GM19467 (cell line): ENCODE data around the gene DVL1.

Experiments used
- ATAC-seq: cut with Tn5 transposase; IDR thresholded peaks from one replicate; pipeline ENCODE4 v1.9.1; 2021; ENCODE audit warnings: mild to moderate bottlenecking, moderate library complexity; ENCODE audit not compliant: unreplicated experiment

DVL1 gene

DNA sequence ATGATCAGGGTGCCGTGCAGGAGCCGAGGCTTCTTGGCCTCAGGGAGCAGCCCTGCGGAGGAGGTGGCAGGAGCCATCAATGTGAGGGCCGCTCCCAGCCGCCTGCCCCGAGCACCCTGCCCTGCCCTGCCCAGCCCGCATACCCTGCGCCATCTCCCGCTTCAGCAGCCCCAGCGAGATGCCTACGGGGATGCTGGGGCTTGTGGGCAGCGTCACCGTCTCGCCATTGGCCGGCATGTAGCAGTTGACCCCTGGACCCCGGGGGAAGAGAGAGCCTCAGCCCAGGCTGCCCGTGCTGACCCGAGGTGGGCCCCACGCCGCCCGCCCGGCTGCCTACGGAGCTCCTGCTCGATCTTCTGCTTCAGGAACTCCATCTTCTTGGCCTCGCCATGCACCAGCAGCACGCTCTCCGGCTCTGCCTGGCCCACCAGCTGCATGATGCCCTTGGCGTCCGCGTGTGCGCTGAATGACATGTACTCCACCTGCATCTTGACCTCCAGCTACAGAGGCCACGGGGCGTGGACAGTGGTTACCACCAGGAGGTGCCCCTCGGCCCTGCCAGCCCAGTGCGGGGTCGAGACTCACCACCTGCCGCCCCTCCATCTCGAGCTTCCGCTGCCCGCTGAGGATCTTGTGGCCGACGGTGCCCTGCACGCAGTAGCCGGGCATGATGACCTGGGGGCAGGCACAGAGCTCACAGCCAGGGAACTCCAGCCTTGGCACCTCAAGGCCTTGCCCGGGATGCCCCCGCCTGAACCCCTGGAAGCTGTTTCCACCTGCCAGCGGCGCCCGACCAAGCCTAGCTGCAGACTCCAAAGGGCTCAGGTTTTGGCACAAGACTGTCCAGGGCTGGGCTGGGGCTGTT lies 36.5 kb downstream of the DVL1 start:
- ATAC-seq = no peak

GRCh38 chr1:1311107-1312104 lies 37.8 kb downstream of the DVL1 start:
- no peak for ATAC-seq

- no peak for ATAC-seq
These were observed 38.7 kb downstream of the DVL1 start for GRCh38 chr1:1310476-1311053.

DNA sequence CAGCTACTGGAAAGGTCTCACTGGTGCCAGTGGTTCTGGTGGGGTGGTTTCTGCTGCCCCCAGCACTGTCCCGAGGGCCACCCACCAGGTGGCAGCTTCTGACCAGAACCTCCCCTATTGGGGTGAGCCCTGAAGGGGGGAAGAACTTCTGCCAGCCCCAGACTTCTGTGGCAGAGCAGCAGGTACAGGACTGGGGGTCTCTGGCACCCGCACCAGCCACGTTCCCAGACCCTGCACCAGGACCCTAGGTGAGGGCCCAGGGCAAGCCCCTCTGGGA lies 39.2 kb downstream of the DVL1 start:
- no peak for ATAC-seq

DNA sequence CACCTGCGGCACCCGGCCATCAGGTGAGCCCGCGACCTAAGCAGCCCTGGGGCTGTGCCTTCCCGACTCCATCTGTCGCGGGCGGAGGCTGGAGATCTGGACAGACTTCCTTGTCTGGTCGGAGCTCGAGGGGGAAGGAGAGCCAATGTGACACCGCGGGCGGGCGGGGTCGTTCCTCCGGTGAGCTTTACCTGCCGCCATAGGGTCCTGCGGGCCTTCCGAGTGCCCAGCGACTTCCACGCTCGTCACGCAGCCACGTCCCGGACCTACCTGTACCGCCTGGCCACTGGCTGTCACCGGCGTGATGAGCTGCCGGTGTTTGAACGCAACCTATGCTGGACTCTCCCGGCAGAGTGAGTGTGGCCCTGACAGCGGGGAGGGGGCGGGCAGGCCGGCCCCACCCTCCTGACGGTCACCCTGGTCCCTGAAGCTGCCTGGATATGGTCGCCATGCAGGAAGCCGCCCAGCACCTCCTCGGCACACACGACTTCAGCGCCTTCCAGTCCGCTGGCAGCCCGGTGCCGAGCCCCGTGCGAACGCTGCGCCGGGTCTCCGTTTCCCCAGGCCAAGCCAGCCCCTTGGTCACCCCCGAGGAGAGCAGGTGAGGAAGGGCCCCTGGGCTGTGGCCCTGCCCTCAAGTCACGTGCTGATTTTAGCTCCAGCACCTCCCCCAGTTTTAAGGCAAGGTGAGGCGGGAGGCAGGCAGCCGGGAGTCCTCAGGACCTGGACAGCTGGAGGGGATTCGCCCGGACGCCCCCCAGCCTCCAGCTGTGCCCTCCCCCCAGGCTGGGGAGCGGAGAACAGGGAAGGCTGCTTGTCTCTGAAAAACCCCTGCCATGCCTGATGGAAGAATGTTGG lies 39.7 kb downstream of the DVL1 start:
- no peak for ATAC-seq

DNA sequence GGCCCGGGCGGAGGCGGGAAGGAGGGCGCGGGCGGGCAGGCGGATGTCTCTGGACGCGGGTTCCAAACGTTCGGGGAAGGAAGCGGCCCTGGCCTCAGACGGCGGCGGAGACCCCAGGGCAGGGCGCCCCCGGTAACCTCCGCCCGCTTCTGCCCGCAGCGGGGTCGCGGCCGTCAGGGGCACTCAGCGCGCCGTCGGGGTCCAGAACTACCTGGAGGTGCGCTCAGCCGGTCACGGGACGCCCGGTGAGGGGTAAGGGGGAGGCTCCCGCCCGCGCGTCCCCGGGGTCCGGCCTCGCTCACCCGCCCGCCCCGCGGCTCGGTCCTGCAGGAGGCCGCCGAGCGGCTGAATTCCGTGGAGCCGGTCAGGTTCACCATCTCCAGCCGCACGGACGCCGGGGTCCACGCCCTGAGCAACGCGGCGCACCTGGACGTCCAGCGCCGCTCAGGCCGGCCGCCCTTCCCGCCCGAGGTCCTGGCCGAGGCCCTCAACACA lies 40.4 kb downstream of the DVL1 start:
- ATAC-seq = peak; percentile 0

- peak; percentile 53 for ATAC-seq
These were observed 41.1 kb downstream of the DVL1 start, which contains the start of the genes ACAP3 and PUSL1 for GRCh38 chr1:1307923-1308755. Gene ACAP3, minus strand, starts transcription at chr1:1307930. Its CDS starts 115 bp downstream, at chr1:1307815. Gene PUSL1, plus strand, starts transcription at chr1:1308597. Its CDS starts 47 bp downstream, at chr1:1308644.

DNA sequence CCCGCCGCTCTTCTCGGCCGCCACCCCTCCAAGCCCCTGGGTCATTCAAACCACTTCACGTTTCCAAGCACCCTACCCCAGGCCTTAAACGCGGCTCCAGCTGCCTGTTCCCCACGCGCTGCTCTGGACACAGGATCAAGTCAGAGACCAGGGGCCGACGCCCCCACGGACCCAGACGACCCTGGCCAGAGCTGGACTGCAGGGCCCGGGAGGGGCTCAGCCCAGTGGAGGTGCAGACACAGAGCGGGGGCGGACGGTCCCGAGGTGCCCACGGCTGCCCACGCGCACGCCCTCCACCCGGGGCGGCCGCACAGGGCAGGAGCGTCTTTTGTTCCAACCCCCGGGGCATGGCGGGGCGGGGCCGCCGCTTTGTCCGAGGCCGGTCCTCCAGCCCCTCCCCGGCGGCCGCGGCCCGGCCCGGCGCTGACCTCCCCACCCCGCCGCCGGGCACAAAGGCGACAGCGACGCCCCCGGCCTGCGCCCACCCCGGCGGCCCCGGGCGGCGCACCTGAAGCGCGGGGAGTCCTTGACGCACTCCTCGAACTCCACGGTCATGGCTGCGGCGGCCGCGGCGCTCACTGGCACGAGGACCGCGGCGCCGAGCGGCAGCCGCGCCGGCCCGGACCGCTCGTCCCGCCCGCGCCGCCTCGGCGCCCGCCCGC lies 41.8 kb downstream of the DVL1 start:
- peak; percentile 2 for ATAC-seq

DNA sequence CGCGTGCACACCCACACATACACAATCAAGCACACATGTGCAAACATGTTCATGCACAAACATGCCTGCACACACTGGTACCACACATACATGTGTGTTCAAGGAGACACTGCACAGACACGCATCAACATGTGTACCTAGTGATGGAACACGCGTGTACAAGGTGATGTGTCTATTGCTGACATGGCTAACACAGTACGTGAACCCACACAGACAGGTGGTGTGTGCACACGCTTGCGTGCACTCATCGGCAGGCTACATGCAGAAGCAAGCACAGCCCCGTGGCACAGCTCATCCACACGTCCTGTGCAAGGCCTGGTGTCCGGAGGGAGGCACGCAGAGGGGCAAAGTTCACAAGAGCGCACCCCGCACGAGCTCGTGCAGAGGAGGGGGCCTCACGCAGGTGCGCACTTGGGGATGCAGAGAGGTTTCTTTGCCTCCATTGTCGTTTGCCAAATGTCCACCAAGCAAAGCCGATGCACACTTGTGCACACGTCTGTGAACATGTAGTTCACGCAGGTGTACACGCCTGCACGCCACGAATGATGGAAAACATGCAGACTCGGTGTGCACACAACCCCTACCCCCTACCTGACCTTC lies 42.5 kb downstream of the DVL1 start:
- no peak for ATAC-seq

GRCh38 chr1:1306070-1306660 lies 43.1 kb downstream of the DVL1 start:
- ATAC-seq = no peak

DNA sequence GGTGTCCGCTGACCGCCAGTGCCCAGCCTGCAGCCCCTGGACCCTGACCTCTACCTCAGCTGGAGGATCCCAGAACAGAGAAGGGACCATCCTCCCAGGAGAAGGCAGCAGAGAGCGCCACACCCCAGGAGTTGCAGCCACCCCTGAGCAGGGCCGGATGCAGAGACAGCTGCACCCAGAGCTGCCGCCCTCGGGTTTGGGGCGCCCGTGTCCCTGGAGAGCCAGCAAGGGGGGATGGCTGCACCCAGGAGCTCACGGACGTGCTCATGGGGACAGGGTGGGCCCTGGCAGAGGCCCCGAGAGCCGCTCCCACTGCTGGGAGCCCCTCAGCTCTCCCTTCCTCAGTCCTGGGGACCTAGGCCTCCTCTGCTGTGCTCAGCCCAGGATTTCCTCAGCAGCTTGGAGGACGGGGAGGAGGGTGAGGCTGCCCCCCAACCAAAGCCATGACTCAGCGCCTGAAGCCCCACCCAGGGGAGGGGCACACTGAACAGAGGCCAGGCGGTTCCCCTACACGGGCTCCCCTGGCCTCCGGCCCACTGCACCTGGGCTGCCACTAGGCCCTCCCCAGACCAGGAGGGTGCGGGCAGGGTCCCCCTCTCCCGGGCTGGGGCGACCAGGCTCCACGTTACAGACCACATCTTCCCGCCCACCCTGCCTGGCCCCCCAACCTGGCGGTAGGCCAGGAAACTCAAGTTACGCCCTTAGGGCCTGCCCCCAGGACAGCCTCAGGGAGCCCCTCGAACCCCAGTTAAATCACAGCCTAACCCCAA lies 43.7 kb downstream of the DVL1 start:
- ATAC-seq = no peak

GRCh38 chr1:1304331-1305299 lies 44.6 kb downstream of the DVL1 start:
- ATAC-seq = no peak

DNA sequence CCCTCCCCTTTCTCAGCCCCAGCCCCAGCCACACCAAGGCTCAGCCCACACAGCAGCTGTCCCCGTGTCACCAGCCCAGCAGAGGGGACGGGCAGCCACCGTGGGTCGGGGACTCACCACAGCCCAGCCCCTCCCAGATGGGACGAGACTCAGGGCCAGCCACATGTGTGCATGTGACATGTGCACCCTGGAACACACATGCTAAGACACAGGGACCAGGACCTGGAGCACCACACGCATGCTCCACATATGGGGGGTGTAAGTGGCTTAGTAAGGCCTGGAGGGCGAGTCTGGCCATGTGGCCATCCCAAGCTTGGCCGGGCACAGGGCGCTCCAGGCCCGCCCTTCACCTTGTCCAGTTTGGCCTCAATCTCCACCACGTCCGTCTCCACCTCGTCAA lies 45.5 kb downstream of the DVL1 start:
- no peak for ATAC-seq

GRCh38 chr1:1302951-1303509 lies 46.2 kb downstream of the DVL1 start:
- ATAC-seq = no peak

DNA sequence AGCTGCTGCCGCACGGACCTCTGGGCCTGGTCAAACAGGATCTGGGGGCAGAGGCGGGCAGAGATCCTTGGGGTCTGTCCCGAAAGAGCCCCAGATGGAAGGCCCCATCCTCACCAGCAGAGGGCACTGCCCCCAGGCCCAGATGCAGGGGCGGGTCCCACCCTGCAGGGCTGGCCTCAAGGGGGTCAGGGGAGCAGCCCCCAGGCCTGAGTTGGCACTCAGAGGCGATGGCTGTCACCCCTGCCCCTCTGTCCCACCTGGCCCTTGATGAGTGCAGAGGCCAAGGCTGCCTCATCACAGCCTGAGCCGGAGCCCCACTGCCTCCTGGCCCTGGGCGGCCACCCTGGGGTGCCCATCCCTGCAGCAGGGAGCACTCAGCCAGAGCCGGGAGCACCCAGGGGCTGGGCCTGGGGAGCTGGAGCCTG lies 47.2 kb downstream of the DVL1 start:
- no peak for ATAC-seq

- no peak for ATAC-seq
These were observed 48.9 kb downstream of the DVL1 start for GRCh38 chr1:1300352-1300739.
